AG08396 (cell line): Measurements from ENCODE around the gene MMAB.

Experiments
- DNase-seq: peaks from one replicate; pipeline ENCODE4 v3.0.0; 2012; ENCODE audit warnings: low spot score, mixed read lengths

Gene MMAB

GRCh38 chr12:109512608-109513007 is 60.7 kb downstream of the MMAB start:
- no peak for DNase-seq

- no peak for DNase-seq
These were observed 63.1 kb downstream of the MMAB start for GRCh38 chr12:109510196-109510595.

- DNase-seq: no peak
These were observed 69.2 kb downstream of the MMAB start for GRCh38 chr12:109504068-109504467.
